Measurements from ENCODE around the gene SLX4IP. TPM values are rescaled to one million over a fixed set of nuclear protein-coding genes. Genes with fewer than 3 reads are reported as not detected.
"Not testable (repeated sequence)": the region's sequence is repeated elsewhere in the genome, so short reads cannot be mapped to it uniquely, and the experiment has no call there.

The SLX4IP gene
- polyA plus RNA-seq (2012; ENCODE audit: insufficient read depth, insufficient read length) = 2.6 TPM

GRCh38 chr20:10434832-10435812, at the start of gene SLX4IP:
Gene SLX4IP (plus strand): TSS chr20:10435305. CDS start chr20:10458205, 22,900 bp downstream.
- peak within 1 kb of the TSS; percentile 63 for H3K4me3 ChIP-seq (ENCODE audit: low read length)
- peak; percentile 97 for DNase-seq (ENCODE audit: low read depth, low spot score)

- H3K4me3 ChIP-seq (ENCODE audit: low read length) = no peak overlapping the region
- DNase-seq (ENCODE audit: low read depth, low spot score) = no peak
Observed at GRCh38 chr20:10385850-10386544, 49.1 kb upstream of the SLX4IP start.

- no peak overlapping the region for H3K4me3 ChIP-seq (ENCODE audit: low read length)
- no peak for DNase-seq (ENCODE audit: low read depth, low spot score)
Observed at GRCh38 chr20:10387686-10388085, 47.4 kb upstream of the SLX4IP start.

GRCh38 chr20:10388597-10388996, 46.5 kb upstream of the SLX4IP start:
- no peak for DNase-seq (ENCODE audit: low read depth, low spot score)
- H3K4me3 ChIP-seq (ENCODE audit: low read length) = no peak overlapping the region

- no peak for DNase-seq (ENCODE audit: low read depth, low spot score)
- no peak overlapping the region for H3K4me3 ChIP-seq (ENCODE audit: low read length)
Observed at GRCh38 chr20:10390709-10391108, 44.4 kb upstream of the SLX4IP start.

- H3K4me3 ChIP-seq (ENCODE audit: low read length); DNase-seq (ENCODE audit: low read depth, low spot score): not testable (repeated sequence)
Observed at GRCh38 chr20:10394752-10395151, 40.4 kb upstream of the SLX4IP start.

- no peak for DNase-seq (ENCODE audit: low read depth, low spot score)
- H3K4me3 ChIP-seq (ENCODE audit: low read length) = no peak overlapping the region
Observed at GRCh38 chr20:10398834-10399369, 36.2 kb upstream of the SLX4IP start.

GRCh38 chr20:10402938-10403608, 32.0 kb upstream of the SLX4IP start:
- no peak overlapping the region for H3K4me3 ChIP-seq (ENCODE audit: low read length)
- no peak for DNase-seq (ENCODE audit: low read depth, low spot score)

GRCh38 chr20:10404023-10404628, 31.0 kb upstream of the SLX4IP start:
- DNase-seq (ENCODE audit: low read depth, low spot score) = no peak
- H3K4me3 ChIP-seq (ENCODE audit: low read length) = no peak overlapping the region

GRCh38 chr20:10404959-10405530, 30.1 kb upstream of the SLX4IP start:
- no peak overlapping the region for H3K4me3 ChIP-seq (ENCODE audit: low read length)
- no peak for DNase-seq (ENCODE audit: low read depth, low spot score)

- no peak overlapping the region for H3K4me3 ChIP-seq (ENCODE audit: low read length)
Observed at GRCh38 chr20:10408108-10408813, 26.8 kb upstream of the SLX4IP start.

GRCh38 chr20:10411673-10412072, 23.4 kb upstream of the SLX4IP start:
- H3K4me3 ChIP-seq (ENCODE audit: low read length) = no peak overlapping the region
- DNase-seq (ENCODE audit: low read depth, low spot score) = no peak

More at GRCh38 chr20:10408108-10408813, 26.8 kb upstream of the SLX4IP start:
- no peak for DNase-seq (ENCODE audit: low read depth, low spot score)

- DNase-seq (ENCODE audit: low read depth, low spot score) = no peak
- H3K4me3 ChIP-seq (ENCODE audit: low read length) = no peak overlapping the region
Observed at GRCh38 chr20:10412591-10413408, 22.3 kb upstream of the SLX4IP start.

GRCh38 chr20:10415013-10415650, 20.0 kb upstream of the SLX4IP start:
- no peak for DNase-seq (ENCODE audit: low read depth, low spot score)

GRCh38 chr20:10417218-10417617, 17.9 kb upstream of the SLX4IP start:
- not testable (repeated sequence) for DNase-seq (ENCODE audit: low read depth, low spot score); H3K4me3 ChIP-seq (ENCODE audit: low read length)

More at GRCh38 chr20:10415013-10415650, 20.0 kb upstream of the SLX4IP start:
- H3K4me3 ChIP-seq (ENCODE audit: low read length) = no peak overlapping the region

- no peak overlapping the region for H3K4me3 ChIP-seq (ENCODE audit: low read length)
- no peak for DNase-seq (ENCODE audit: low read depth, low spot score)
Observed at GRCh38 chr20:10419550-10420133, 15.5 kb upstream of the SLX4IP start.

All from Jurkat, Clone E6-1 (cell line).